ENCODE results near the gene PRSS35.

The PRSS35 gene

GRCh38 chr6:83514466-83514865, 2.1 kb downstream of the PRSS35 start:
- Histone ChIP-seq H3K9me3 (ENCODE audit: control insufficient read depth, low read length) (no peaks in the 10 kb centered on the region), H2BK12ac (ENCODE audit: low read length in 2 of 2) (no peak overlapping the region), H2AFZ (ENCODE audit: low read depth, low read length) (no peak overlapping the region), H3K27me3 (ENCODE audit: control insufficient read depth in 1 of 2, insufficient read depth in 1 of 2, low read length in 2 of 2) (no peaks in the 10 kb centered on the region), H4K91ac (ENCODE audit: low read length) (no peak overlapping the region), H3K4ac (ENCODE audit: low read depth in 1 of 2, low read length in 2 of 2) (no peak overlapping the region), H2AK5ac (ENCODE audit: low read length, severe bottlenecking) (no peak overlapping the region), H3K14ac (ENCODE audit: low read length in 2 of 2) (no peak overlapping the region), H3K23ac (ENCODE audit: low read length in 2 of 2) (no peak overlapping the region), H3K36me3 (ENCODE audit: control insufficient read depth in 1 of 2, insufficient read depth in 2 of 2, low read depth in 1 of 2, low read length in 2 of 2) (no peaks in the 10 kb centered on the region), H4K8ac (ENCODE audit: low read length) (no peak overlapping the region), H2BK5ac (ENCODE audit: low read depth, low read length, poor library complexity, severe bottlenecking) (no peak overlapping the region), H3K79me1 (replicated peaks; ENCODE audit: low read length, poor library complexity, severe bottlenecking) (no peaks in the 10 kb centered on the region), H3K4me2 (ENCODE audit: low read length, poor library complexity, severe bottlenecking) (no peak overlapping the region), H3K27ac (ENCODE audit: low read length, poor library complexity, severe bottlenecking) (no peak overlapping the region), H3K9ac (ENCODE audit: low read length) (no peak overlapping the region), H3K4me1 (ENCODE audit: control insufficient read depth, insufficient read depth, low read depth, low read length) (no peaks in the 10 kb centered on the region), H3K4me3 (ENCODE audit: insufficient read depth in 1 of 2, low read depth in 1 of 2, low read length in 2 of 2) (no peak overlapping the region), H3K18ac (ENCODE audit: low read depth in 1 of 2, low read length in 2 of 2) (no peak overlapping the region), H2BK15ac (ENCODE audit: low read depth, poor library complexity, severe bottlenecking) (no peak overlapping the region), H2BK120ac (ENCODE audit: low read depth, low read length) (no peak overlapping the region)
- WGBS: 90% methylated on average over 1 of the region's 1 CpG
- no peak for DNase-seq

- no peak overlapping the region for H2BK5ac ChIP-seq (ENCODE audit: low read depth, low read length, poor library complexity, severe bottlenecking)
- H3K4me2 ChIP-seq (ENCODE audit: low read length, poor library complexity, severe bottlenecking): no peak overlapping the region
- no peaks in the 10 kb centered on the region for H3K4me1 ChIP-seq (ENCODE audit: control insufficient read depth, insufficient read depth, low read depth, low read length)
- 0% methylated on average over 1 of the region's 4 CpGs for WGBS
- H3K9me3 ChIP-seq (ENCODE audit: control insufficient read depth, low read length): no peaks in the 10 kb centered on the region
- no peak overlapping the region for H2BK12ac ChIP-seq (ENCODE audit: low read length in 2 of 2)
- no peak overlapping the region for H2AFZ ChIP-seq (ENCODE audit: low read depth, low read length)
- H3K9ac ChIP-seq (ENCODE audit: low read length): no peak overlapping the region
- no peak overlapping the region for H4K8ac ChIP-seq (ENCODE audit: low read length)
- H3K23ac ChIP-seq (ENCODE audit: low read length in 2 of 2): no peak overlapping the region
- no peak overlapping the region for H2BK120ac ChIP-seq (ENCODE audit: low read depth, low read length)
- H3K27me3 ChIP-seq (ENCODE audit: control insufficient read depth in 1 of 2, insufficient read depth in 1 of 2, low read length in 2 of 2): no peaks in the 10 kb centered on the region
- no peak overlapping the region for H4K91ac ChIP-seq (ENCODE audit: low read length)
- no peak overlapping the region for H3K4ac ChIP-seq (ENCODE audit: low read depth in 1 of 2, low read length in 2 of 2)
- H3K18ac ChIP-seq (ENCODE audit: low read depth in 1 of 2, low read length in 2 of 2): no peak overlapping the region
- no peak overlapping the region for H3K27ac ChIP-seq (ENCODE audit: low read length, poor library complexity, severe bottlenecking)
- H2BK15ac ChIP-seq (ENCODE audit: low read depth, poor library complexity, severe bottlenecking): no peak overlapping the region
- no peak overlapping the region for H3K14ac ChIP-seq (ENCODE audit: low read length in 2 of 2)
- H2AK5ac ChIP-seq (ENCODE audit: low read length, severe bottlenecking): no peak overlapping the region
- no peak overlapping the region for H3K4me3 ChIP-seq (ENCODE audit: insufficient read depth in 1 of 2, low read depth in 1 of 2, low read length in 2 of 2)
- no peaks in the 10 kb centered on the region for H3K36me3 ChIP-seq (ENCODE audit: control insufficient read depth in 1 of 2, insufficient read depth in 2 of 2, low read depth in 1 of 2, low read length in 2 of 2)
- DNase-seq: peak; percentile 70
- no peaks in the 10 kb centered on the region for H3K79me1 ChIP-seq (replicated peaks; ENCODE audit: low read length, poor library complexity, severe bottlenecking)
Measured at GRCh38 chr6:83514866-83515466, 2.6 kb downstream of the PRSS35 start.

GRCh38 chr6:83517500-83517899, 5.2 kb downstream of the PRSS35 start:
- peak overlapping the region; percentile 73 for H3K9ac ChIP-seq (ENCODE audit: low read length)
- H2BK12ac ChIP-seq (ENCODE audit: low read length in 2 of 2): no peak overlapping the region
- no peak overlapping the region for H2AK5ac ChIP-seq (ENCODE audit: low read length, severe bottlenecking)
- no peaks in the 10 kb centered on the region for H3K36me3 ChIP-seq (ENCODE audit: control insufficient read depth in 1 of 2, insufficient read depth in 2 of 2, low read depth in 1 of 2, low read length in 2 of 2)
- H3K4me3 ChIP-seq (ENCODE audit: insufficient read depth in 1 of 2, low read depth in 1 of 2, low read length in 2 of 2): no peak overlapping the region
- H3K27me3 ChIP-seq (ENCODE audit: control insufficient read depth in 1 of 2, insufficient read depth in 1 of 2, low read length in 2 of 2): no peaks in the 10 kb centered on the region
- H3K9me3 ChIP-seq (ENCODE audit: control insufficient read depth, low read length): no peaks in the 10 kb centered on the region
- H3K4me2 ChIP-seq (ENCODE audit: low read length, poor library complexity, severe bottlenecking): no peak overlapping the region
- no peak overlapping the region for H2BK15ac ChIP-seq (ENCODE audit: low read depth, poor library complexity, severe bottlenecking)
- no peaks in the 10 kb centered on the region for H3K79me1 ChIP-seq (replicated peaks; ENCODE audit: low read length, poor library complexity, severe bottlenecking)
- no peak overlapping the region for H2BK120ac ChIP-seq (ENCODE audit: low read depth, low read length)
- no peaks in the 10 kb centered on the region for H3K4me1 ChIP-seq (ENCODE audit: control insufficient read depth, insufficient read depth, low read depth, low read length)
- no peak overlapping the region for H2AFZ ChIP-seq (ENCODE audit: low read depth, low read length)
- WGBS: 100% methylated on average over 1 of the region's 1 CpG
- no peak overlapping the region for H3K14ac ChIP-seq (ENCODE audit: low read length in 2 of 2)
- no peak overlapping the region for H3K23ac ChIP-seq (ENCODE audit: low read length in 2 of 2)
- H2BK5ac ChIP-seq (ENCODE audit: low read depth, low read length, poor library complexity, severe bottlenecking): no peak overlapping the region
- no peak overlapping the region for H4K8ac ChIP-seq (ENCODE audit: low read length)
- no peak for DNase-seq
- H3K18ac ChIP-seq (ENCODE audit: low read depth in 1 of 2, low read length in 2 of 2): no peak overlapping the region
- H4K91ac ChIP-seq (ENCODE audit: low read length): no peak overlapping the region
- H3K27ac ChIP-seq (ENCODE audit: low read length, poor library complexity, severe bottlenecking): no peak overlapping the region
- H3K4ac ChIP-seq (ENCODE audit: low read depth in 1 of 2, low read length in 2 of 2): no peak overlapping the region

- Histone ChIP-seq H3K14ac (ENCODE audit: low read length in 2 of 2) (no peak overlapping the region), H3K27ac (ENCODE audit: low read length, poor library complexity, severe bottlenecking) (no peak overlapping the region), H3K23ac (ENCODE audit: low read length in 2 of 2) (no peak overlapping the region), H3K4ac (ENCODE audit: low read depth in 1 of 2, low read length in 2 of 2) (no peak overlapping the region), H2BK120ac (ENCODE audit: low read depth, low read length) (no peak overlapping the region), H2AFZ (ENCODE audit: low read depth, low read length) (no peak overlapping the region), H3K36me3 (ENCODE audit: control insufficient read depth in 1 of 2, insufficient read depth in 2 of 2, low read depth in 1 of 2, low read length in 2 of 2) (no peaks in the 10 kb centered on the region), H2AK5ac (ENCODE audit: low read length, severe bottlenecking) (no peak overlapping the region), H3K9ac (ENCODE audit: low read length) (peak overlapping the region; percentile 73), H2BK12ac (ENCODE audit: low read length in 2 of 2) (no peak overlapping the region), H3K27me3 (ENCODE audit: control insufficient read depth in 1 of 2, insufficient read depth in 1 of 2, low read length in 2 of 2) (no peaks in the 10 kb centered on the region), H2BK15ac (ENCODE audit: low read depth, poor library complexity, severe bottlenecking) (no peak overlapping the region), H3K18ac (ENCODE audit: low read depth in 1 of 2, low read length in 2 of 2) (no peak overlapping the region), H3K4me1 (ENCODE audit: control insufficient read depth, insufficient read depth, low read depth, low read length) (no peaks in the 10 kb centered on the region), H4K8ac (ENCODE audit: low read length) (no peak overlapping the region), H3K79me1 (replicated peaks; ENCODE audit: low read length, poor library complexity, severe bottlenecking) (no peaks in the 10 kb centered on the region), H3K4me3 (ENCODE audit: insufficient read depth in 1 of 2, low read depth in 1 of 2, low read length in 2 of 2) (no peak overlapping the region), H2BK5ac (ENCODE audit: low read depth, low read length, poor library complexity, severe bottlenecking) (no peak overlapping the region), H4K91ac (ENCODE audit: low read length) (no peak overlapping the region), H3K9me3 (ENCODE audit: control insufficient read depth, low read length) (no peaks in the 10 kb centered on the region), H3K4me2 (ENCODE audit: low read length, poor library complexity, severe bottlenecking) (no peak overlapping the region)
- 83% methylated on average over 1 of the region's 4 CpGs for WGBS
- DNase-seq: peak; percentile 50
Measured at GRCh38 chr6:83518816-83519480, 6.6 kb downstream of the PRSS35 start.

Measured in mesenchymal stem cell (in vitro differentiated cells and primary cell).